Tibial nerve (tissue), 4 donors: ENCODE measurements around the gene RNF207.

Source experiments
- CTCF ChIP-seq, 5 experiments: fragments of 200-600 bp in 3 of 5; fragments of 450-650 bp in 2 of 5; sonication (generic) in 3 of 5; IDR thresholded peaks; one replicate each; pipeline ENCODE4 v1.5.1; 2016 to 2019; ENCODE audit warnings: antibody characterized with exemption in 5 of 5, mild to moderate bottlenecking in 3 of 5, moderate library complexity in 2 of 5
- EP300 ChIP-seq, 2 donors: sonication (generic); formaldehyde crosslinking; IDR thresholded peaks; one replicate each; pipeline ENCODE4 v1.6.1; 2017; ENCODE audit warnings: antibody characterized with exemption in 2 of 2, mild to moderate bottlenecking in 1 of 2

- TF ChIP-seq CTCF (IDR thresholded peaks at IDR 0.05): no peak
- TF ChIP-seq EP300 (IDR thresholded peaks at IDR 0.05): no peak
Measured at GRCh38 chr1:6212193-6212959, 6.5 kb downstream of the RNF207 start.
